ENCODE results near the gene SNRNP40. TPM values are rescaled to one million over a fixed set of nuclear protein-coding genes. Genes with fewer than 3 reads are reported as not detected.
"Not testable (repeated sequence)": the region's sequence is repeated elsewhere in the genome, so short reads cannot be mapped to it uniquely, and the experiment has no call there.

Gene SNRNP40
- total RNA-seq, 2 donors from 2014 or later: 34.7 to 59.6 TPM

- intact Hi-C loops (cut with DNase I): no loop called here
- no peak for TF ChIP-seq CTCF (IDR thresholded peaks at IDR 0.05)
- Histone ChIP-seq H3K36me3 (peaks cover 10% of the 10 kb centered on the region), H3K4me1 (no peaks in the 10 kb centered on the region), H3K9ac (ENCODE audit: low read depth in 2 of 2, low read length in 2 of 2) (no peak overlapping the region), H3K4me3 (no peak overlapping the region), H3K9me3 (no peaks in the 10 kb centered on the region), H3K27me3 (no peaks in the 10 kb centered on the region), H3K27ac (no peak overlapping the region)
- DNase-seq: no peak
Measured at GRCh38 chr1:31273619-31274018, 23.0 kb downstream of the SNRNP40 start.

GRCh38 chr1:31272369-31272768, 24.2 kb downstream of the SNRNP40 start:
- no peaks in the 10 kb centered on the region for H3K27me3 ChIP-seq
- no peak for TF ChIP-seq CTCF (IDR thresholded peaks at IDR 0.05)
- intact Hi-C loops (cut with DNase I): no loop called here
- H3K27ac ChIP-seq: no peak overlapping the region
- H3K9ac ChIP-seq (ENCODE audit: low read depth in 2 of 2, low read length in 2 of 2): no peak overlapping the region
- H3K9me3 ChIP-seq: no peaks in the 10 kb centered on the region
- peaks cover 10% of the 10 kb centered on the region for H3K36me3 ChIP-seq
- H3K4me1 ChIP-seq: no peaks in the 10 kb centered on the region
- H3K4me3 ChIP-seq: no peak overlapping the region
- DNase-seq: no peak

DNA sequence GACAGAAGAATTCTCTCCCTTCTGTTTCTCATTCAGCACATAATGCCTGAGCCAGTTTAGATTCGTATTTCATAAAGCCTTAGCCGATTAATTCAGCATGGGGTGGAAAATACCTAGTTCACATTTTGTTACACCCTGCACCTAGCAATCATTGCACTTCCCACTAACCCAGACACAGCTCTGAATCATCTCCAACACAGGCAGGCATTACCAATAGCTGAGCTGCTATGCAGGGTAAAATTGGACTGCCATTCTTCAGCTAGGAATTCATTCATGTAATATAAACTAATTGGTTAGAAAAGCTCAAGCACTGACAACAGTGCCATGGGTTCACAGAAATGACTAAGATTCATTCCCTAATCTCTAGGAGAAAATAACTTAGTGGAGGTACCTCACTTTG, 30.0 kb downstream of the SNRNP40 start:
- no peak for TF ChIP-seq CTCF (IDR thresholded peaks at IDR 0.05)

DNA sequence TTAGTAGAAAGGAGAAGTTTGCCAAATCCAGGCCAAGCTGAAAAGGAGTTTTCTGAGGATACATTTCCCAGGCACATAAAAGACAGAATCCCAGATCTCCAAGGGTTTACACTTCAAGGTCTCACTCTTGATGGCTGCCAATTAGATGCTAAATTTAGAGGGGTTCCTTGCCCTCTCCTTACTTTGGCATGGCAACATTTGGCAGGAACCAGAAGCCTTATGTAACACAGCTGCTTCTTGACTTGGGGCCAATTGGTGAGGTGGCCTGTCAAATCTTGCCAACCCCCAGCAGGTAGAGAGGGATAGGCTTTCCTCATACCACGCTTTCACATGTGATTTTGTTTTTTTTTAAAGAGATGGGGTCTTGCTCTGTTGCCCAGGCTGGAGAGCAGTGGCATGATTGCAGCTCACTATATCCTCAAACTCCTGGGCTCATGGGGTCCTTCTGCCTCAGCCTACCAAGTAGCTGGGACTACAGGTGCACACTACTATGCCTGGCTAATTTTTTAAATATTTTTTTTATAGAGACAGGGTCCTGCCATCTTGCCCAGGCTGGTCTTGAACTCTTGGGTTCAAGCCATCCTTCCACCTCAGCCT, 31.7 kb downstream of the SNRNP40 start:
- Histone ChIP-seq H3K36me3 (peaks cover 12% of the 10 kb centered on the region), H3K27me3 (no peaks in the 10 kb centered on the region), H3K9ac (ENCODE audit: low read depth in 2 of 2, low read length in 2 of 2) (no peak overlapping the region), H3K9me3 (no peaks in the 10 kb centered on the region), H3K4me1 (no peaks in the 10 kb centered on the region), H3K27ac (no peak overlapping the region), H3K4me3 (no peak overlapping the region)
- intact Hi-C loops (cut with DNase I): no loop called here
- TF ChIP-seq CTCF (IDR thresholded peaks at IDR 0.05): no peak
- no peak for DNase-seq

More for the DNA sequence above, 30.0 kb downstream of the SNRNP40 start:
- intact Hi-C loops (cut with DNase I): no loop called here
- no peaks in the 10 kb centered on the region for H3K9me3 ChIP-seq
- no peak overlapping the region for H3K27ac ChIP-seq
- H3K9ac ChIP-seq (ENCODE audit: low read depth in 2 of 2, low read length in 2 of 2): no peak overlapping the region
- H3K27me3 ChIP-seq: no peaks in the 10 kb centered on the region
- H3K4me1 ChIP-seq: no peaks in the 10 kb centered on the region
- no peak for DNase-seq
- peaks cover 18% of the 10 kb centered on the region for H3K36me3 ChIP-seq
- H3K4me3 ChIP-seq: no peak overlapping the region

DNA sequence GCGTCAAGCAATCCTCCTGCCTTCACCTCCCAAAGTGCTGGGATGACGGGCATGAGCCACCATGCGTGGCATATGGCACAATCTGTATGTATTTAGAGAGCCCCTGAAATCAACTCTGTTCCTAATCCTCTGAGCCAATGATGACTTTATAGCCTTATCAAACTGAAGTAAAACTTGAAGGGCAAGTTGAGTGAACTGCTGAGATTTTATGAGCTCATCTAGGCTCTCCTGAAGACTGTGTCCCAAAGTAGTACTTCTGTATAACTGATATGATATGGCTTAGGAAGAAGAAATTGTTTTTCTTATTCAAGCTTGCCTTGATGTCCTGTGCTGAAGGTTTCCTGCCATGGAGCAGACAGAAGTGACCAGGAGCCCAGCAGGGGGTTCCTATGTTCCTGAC, 33.2 kb downstream of the SNRNP40 start:
- no peaks in the 10 kb centered on the region for H3K4me1 ChIP-seq
- H3K27me3 ChIP-seq: no peaks in the 10 kb centered on the region
- DNase-seq: no peak
- H3K27ac ChIP-seq: peak overlapping the region; percentile 6
- TF ChIP-seq CTCF (IDR thresholded peaks at IDR 0.05): no peak
- no peak overlapping the region for H3K4me3 ChIP-seq
- peaks cover 12% of the 10 kb centered on the region for H3K36me3 ChIP-seq
- no peaks in the 10 kb centered on the region for H3K9me3 ChIP-seq
- intact Hi-C loops (cut with DNase I): no loop called here
- no peak overlapping the region for H3K9ac ChIP-seq (ENCODE audit: low read depth in 2 of 2, low read length in 2 of 2)

DNA sequence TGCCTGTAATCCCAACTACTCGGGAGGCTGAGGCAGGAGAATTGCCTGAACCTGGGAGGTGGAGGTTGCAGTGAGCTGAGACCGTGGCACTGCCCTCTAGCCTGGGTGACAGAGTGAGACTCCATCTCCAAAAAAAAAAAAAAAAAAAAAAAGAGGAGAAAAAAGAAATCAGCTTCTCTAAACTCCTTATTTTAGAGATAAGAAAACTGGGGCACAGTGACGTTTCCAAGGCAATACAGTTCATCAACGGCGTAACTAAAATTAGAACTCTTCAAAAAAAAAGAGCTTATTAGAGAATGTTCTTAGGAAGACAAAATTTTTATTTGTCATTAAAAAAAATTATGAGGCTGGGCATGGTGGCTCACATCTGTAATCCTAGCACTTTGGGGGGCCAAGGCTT, 34.2 kb downstream of the SNRNP40 start:
- H3K27me3 ChIP-seq; intact Hi-C loops (cut with DNase I); H3K4me1 ChIP-seq; H3K4me3 ChIP-seq; DNase-seq; H3K9me3 ChIP-seq; H3K27ac ChIP-seq; H3K9ac ChIP-seq (ENCODE audit: low read depth in 2 of 2, low read length in 2 of 2): not testable (repeated sequence)
- peaks cover 12% of the 10 kb centered on the region for H3K36me3 ChIP-seq

All from colonic mucosa (tissue), 4 donors.